ENCODE data around the gene PSG11.
"Not testable (repeated sequence)": the region's sequence is repeated elsewhere in the genome, so short reads cannot be mapped to it uniquely, and the experiment has no call there.

DNA sequence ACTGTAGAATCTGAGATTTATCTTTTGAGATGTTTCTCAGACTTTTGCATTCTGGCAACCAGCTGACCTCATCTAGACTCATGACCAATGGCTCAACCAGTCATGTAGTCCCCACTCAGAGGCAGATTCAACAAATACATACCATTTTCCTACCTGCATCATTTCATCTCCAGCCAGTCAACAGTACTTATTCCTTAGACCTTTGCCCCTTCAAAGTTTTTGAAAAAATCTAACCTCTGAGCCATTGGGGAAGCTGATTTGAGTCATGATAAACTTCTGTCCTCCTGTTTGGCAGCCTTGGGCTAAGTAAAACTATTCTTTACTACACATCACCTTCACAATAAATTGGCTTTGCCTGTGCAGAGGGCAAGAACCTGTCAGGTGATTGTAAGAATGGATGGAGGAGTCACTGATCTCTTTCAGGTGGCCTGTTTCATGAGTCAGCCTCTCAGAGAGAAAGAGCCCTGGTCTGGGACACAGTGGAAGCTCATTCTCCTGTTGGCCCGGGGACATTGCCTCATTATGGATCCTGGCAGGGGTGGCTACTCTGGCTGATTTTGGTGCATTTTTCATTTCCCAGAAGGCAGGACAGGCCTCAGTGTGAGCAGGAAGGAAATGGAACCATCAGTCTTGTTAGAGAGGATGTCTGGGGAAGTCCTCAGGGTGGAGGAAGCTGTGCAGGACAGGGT lies 17.4 kb upstream of the PSG11 start:
- TF ChIP-seq, protein P1, sequence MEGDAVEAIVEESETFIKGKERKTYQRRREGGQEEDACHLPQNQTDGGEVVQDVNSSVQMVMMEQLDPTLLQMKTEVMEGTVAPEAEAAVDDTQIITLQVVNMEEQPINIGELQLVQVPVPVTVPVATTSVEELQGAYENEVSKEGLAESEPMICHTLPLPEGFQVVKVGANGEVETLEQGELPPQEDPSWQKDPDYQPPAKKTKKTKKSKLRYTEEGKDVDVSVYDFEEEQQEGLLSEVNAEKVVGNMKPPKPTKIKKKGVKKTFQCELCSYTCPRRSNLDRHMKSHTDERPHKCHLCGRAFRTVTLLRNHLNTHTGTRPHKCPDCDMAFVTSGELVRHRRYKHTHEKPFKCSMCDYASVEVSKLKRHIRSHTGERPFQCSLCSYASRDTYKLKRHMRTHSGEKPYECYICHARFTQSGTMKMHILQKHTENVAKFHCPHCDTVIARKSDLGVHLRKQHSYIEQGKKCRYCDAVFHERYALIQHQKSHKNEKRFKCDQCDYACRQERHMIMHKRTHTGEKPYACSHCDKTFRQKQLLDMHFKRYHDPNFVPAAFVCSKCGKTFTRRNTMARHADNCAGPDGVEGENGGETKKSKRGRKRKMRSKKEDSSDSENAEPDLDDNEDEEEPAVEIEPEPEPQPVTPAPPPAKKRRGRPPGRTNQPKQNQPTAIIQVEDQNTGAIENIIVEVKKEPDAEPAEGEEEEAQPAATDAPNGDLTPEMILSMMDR (conservative IDR thresholded peaks at IDR 0.05), result not testable (repeated sequence)
- TF ChIP-seq EZH2 (IDR thresholded peaks at IDR 0.05; ENCODE audit: low read depth), result not testable (repeated sequence)
